Fibroblast of the aortic adventitia (primary cell): Measurements from ENCODE around the gene SCRT2. TPM values are rescaled to one million over a fixed set of nuclear protein-coding genes. Genes with fewer than 3 reads are reported as not detected.
"Not testable (repeated sequence)": the region's sequence is repeated elsewhere in the genome, so short reads cannot be mapped to it uniquely, and the experiment has no call there.

ENCODE experiments used
- DNase-seq: peaks from one replicate; pipeline ENCODE4 v3.0.0-alpha.2; 2010; ENCODE audit warnings: low read depth
- H3K4me3 ChIP-seq: 2 replicates; pipeline ENCODE4 v1.5.1; 2011; ENCODE audit warnings: low read depth, mild to moderate bottlenecking, control low read depth, low read length, moderate library complexity
- CTCF ChIP-seq: IDR thresholded peaks from 2 replicates; pipeline ENCODE4 v1.5.1; 2011; ENCODE audit warnings: mild to moderate bottlenecking, low read length, control low read depth, inconsistent platforms; ENCODE audit not compliant: insufficient read depth
- total RNA-seq: library from RNA; depleted of rRNA; stranded (reverse); fragments of >200 nt; gene quantifications from 2 replicates; pipeline ENCODE4 v1.2.3, GENCODE V29; 2012; ENCODE audit warnings: low replicate concordance

Gene SCRT2
- not detected in 2 replicates for total RNA-seq

GRCh38 chr20:675453-676314, at the start of gene SCRT2:
Gene SCRT2 (minus strand): TSS chr20:675802. CDS start chr20:675601, 201 bp downstream.
- no peak for TF ChIP-seq CTCF
- peak; percentile 66 for DNase-seq
- no peak within 1 kb of the TSS for H3K4me3 ChIP-seq

- H3K4me3 ChIP-seq, DNase-seq: not testable (repeated sequence)
These were observed 49.2 kb upstream of the SCRT2 start for GRCh38 chr20:724797-725196.

GRCh38 chr20:723756-724155, 48.2 kb upstream of the SCRT2 start:
- TF ChIP-seq CTCF = no peak
- H3K4me3 ChIP-seq = no peak overlapping the region
- no peak for DNase-seq

DNA sequence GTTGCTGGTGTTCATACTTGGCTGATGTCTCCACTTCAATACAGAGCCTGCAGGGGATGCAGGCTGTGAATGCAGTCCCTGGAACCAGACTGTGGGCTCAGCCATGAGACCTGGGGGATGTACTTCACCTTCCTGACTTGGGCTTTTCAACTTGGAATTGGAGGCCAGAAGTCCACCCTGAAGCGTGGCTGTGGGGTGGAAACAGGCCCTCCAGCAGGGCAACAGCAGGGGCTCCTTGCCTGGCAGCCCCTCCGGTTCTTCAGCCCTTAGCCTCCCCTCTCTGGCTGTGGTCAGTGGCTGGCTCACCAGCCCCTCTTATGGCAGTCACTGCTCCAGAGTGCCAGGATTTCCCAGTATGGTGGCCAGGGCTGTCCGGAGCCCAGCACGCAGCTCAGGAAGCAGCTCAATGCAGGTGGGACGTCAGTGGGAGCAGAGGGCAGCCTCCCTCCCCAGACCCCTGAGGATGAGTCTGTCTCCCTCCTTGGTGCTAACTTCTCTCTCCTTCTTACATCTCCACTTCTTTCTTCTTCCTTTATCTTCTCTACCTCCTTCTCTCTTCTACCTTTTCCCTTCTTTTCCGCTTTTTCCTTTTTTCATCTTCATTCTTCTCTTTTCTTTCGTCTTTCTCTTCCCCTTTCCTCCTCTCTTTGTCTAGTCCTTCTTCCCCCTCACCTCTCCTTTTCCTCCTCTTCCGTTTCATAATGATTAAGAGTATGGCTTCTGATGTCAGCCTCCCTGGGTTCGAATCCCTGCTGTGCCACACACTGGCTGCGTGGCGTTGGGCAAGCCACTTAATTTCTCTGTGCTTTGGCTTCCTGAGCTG, 47.4 kb upstream of the SCRT2 start:
- no peak for DNase-seq
- H3K4me3 ChIP-seq = no peak overlapping the region
- no peak for TF ChIP-seq CTCF

DNA sequence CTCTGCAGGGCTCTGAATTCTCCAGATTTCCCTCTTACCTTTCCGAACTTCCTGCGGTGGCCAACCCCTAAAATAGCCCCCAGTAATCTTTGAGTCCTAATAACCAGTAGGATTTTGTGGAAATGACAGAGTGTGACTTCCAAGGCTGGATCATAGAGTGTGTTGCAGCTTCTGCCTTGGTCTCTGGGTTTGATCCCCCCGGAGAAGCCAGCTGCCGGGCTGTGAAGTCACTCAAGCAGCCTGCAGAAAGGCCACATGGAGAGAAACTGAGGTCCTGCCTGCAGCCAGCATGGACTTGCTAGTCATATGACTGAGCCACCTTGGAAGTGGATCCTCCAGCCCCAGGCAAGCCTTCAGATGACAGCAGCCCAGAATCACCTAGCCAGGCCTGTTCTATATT, 46.3 kb upstream of the SCRT2 start:
- TF ChIP-seq CTCF = no peak
- no peak overlapping the region for H3K4me3 ChIP-seq
- DNase-seq = no peak

GRCh38 chr20:719816-720215, 44.2 kb upstream of the SCRT2 start:
- no peak overlapping the region for H3K4me3 ChIP-seq
- no peak for TF ChIP-seq CTCF
- no peak for DNase-seq

DNA sequence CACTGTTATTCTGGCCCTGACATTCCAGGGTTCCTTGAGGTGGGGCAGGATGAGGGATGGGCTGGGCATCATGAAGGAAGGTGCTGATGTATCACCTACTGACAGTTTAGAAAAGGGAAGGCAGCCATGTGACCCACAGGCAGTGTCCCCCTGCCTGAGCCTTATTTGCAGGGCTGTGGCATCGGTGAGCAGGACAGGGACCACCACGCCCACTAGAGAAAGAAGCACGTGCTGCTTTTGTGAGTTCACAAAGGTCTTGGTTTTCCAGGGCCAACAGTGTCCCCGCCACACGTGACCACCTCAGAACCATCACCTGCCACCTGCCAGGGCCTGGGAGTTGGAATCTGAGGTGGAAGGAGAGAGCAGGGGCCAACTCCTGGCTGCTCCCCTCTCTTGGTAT, 43.5 kb upstream of the SCRT2 start:
- TF ChIP-seq CTCF = no peak
- no peak for DNase-seq
- no peak overlapping the region for H3K4me3 ChIP-seq
